Germinal center (tissue), 1 donor: Measurements from ENCODE around the gene RFESD.
"Not testable (repeated sequence)": the region's sequence is repeated elsewhere in the genome, so short reads cannot be mapped to it uniquely, and the experiment has no call there.

Experiments used
- DNase-seq: peaks from one replicate; pipeline ENCODE4 v3.0.0; 2012; ENCODE audit warnings: mixed read lengths, low spot score

Gene RFESD

GRCh38 chr5:95628933-95629332, 17.6 kb upstream of the RFESD start:
- no peak for DNase-seq

GRCh38 chr5:95630394-95630917, 16.1 kb upstream of the RFESD start:
- no peak for DNase-seq

- DNase-seq: no peak
Measured at GRCh38 chr5:95631255-95631958, 15.2 kb upstream of the RFESD start.

GRCh38 chr5:95631991-95632675, 14.4 kb upstream of the RFESD start:
- no peak for DNase-seq

- not testable (repeated sequence) for DNase-seq
Measured at GRCh38 chr5:95632942-95633341, 13.6 kb upstream of the RFESD start.

- no peak for DNase-seq
Measured at GRCh38 chr5:95633671-95634070, 12.9 kb upstream of the RFESD start.

GRCh38 chr5:95634081-95634480, 12.5 kb upstream of the RFESD start:
- DNase-seq: no peak

- DNase-seq: no peak
Measured at GRCh38 chr5:95638632-95639031, 7.9 kb upstream of the RFESD start.

- DNase-seq: no peak
Measured at GRCh38 chr5:95641741-95642220, 4.8 kb upstream of the RFESD start.

- no peak for DNase-seq
Measured at GRCh38 chr5:95643152-95643551, 3.4 kb upstream of the RFESD start.

- peak; percentile 52 for DNase-seq
Measured at GRCh38 chr5:95644351-95645042, 2.1 kb upstream of the RFESD start.

GRCh38 chr5:95646226-95646568, 380 bp upstream of the RFESD start:
- not testable (repeated sequence) for DNase-seq

- DNase-seq: no peak
Measured at GRCh38 chr5:95647886-95648860, 1.6 kb downstream of the RFESD start.

- DNase-seq: no peak
Measured at GRCh38 chr5:95649274-95649673, 2.7 kb downstream of the RFESD start.

GRCh38 chr5:95649842-95650620, 3.5 kb downstream of the RFESD start:
- DNase-seq: no peak

- no peak for DNase-seq
Measured at GRCh38 chr5:95652849-95653248, 6.3 kb downstream of the RFESD start.

GRCh38 chr5:95654196-95654595, 7.6 kb downstream of the RFESD start:
- no peak for DNase-seq

GRCh38 chr5:95655575-95655974, 9.0 kb downstream of the RFESD start:
- no peak for DNase-seq

GRCh38 chr5:95660060-95660459, 13.5 kb downstream of the RFESD start:
- no peak for DNase-seq

GRCh38 chr5:95662946-95663345, 16.4 kb downstream of the RFESD start:
- DNase-seq: no peak
